IMR-90 (cell line): ENCODE results near the gene PALLD. TPM values are rescaled to one million over a fixed set of nuclear protein-coding genes. Genes with fewer than 3 reads are reported as not detected.

Source experiments
- ATAC-seq: fragments of 200-7000 bp; cut with Tn5 transposase; 2 replicates; pipeline ENCODE4 v1.9.1; 2020; ENCODE audit warnings: low read depth, mild to moderate bottlenecking, moderate library complexity
- BruUV-seq: library from RNA; stranded (reverse); fragments of 400-500 nt; replicated peaks from 2 replicates; lab custom pipeline; 2021; lab: Mats Ljungman, UMichigan
- CTCF ChIA-PET: fragments of 300-600 bp; formaldehyde crosslinking; extraction: SDS; loops from one replicate; lab custom pipeline; 2021; ENCODE audit warnings: antibody characterized with exemption; lab: Yijun Ruan, JAX
- POLR2A ChIA-PET: fragments of 300-600 bp; sonication (Branson Sonifier 250); formaldehyde crosslinking; loops from one replicate; lab custom pipeline; 2022; ENCODE audit warnings: antibody characterized with exemption; ENCODE audit not compliant: unreplicated experiment; lab: Charles Lee
- DNase-seq: peaks from one replicate; pipeline ENCODE4 v3.0.0; 2013
- H2AFZ ChIP-seq: replicated peaks from 2 replicates; pipeline ENCODE3; 2013; ENCODE audit warnings: low read length, mild to moderate bottlenecking; ENCODE audit not compliant: poor library complexity
- H2AK5ac ChIP-seq: 2 replicates; pipeline ENCODE4 v1.6.1; 2013; ENCODE audit warnings: low read depth, low read length, inconsistent platforms
- H2AK9ac ChIP-seq: replicated peaks from 2 replicates; pipeline ENCODE3; 2013; ENCODE audit warnings: mild to moderate bottlenecking, low read depth, low read length, moderate library complexity; ENCODE audit not compliant: poor library complexity
- H2BK120ac ChIP-seq: 2 replicates; pipeline ENCODE4 v1.6.1; 2013; ENCODE audit warnings: low read depth, low read length, inconsistent platforms
- H2BK15ac ChIP-seq: 3 replicates; pipeline ENCODE4 v1.6.1; 2013; ENCODE audit warnings: low read depth, low read length, inconsistent platforms
- H2BK20ac ChIP-seq: 2 replicates; pipeline ENCODE4 v1.6.1; 2013; ENCODE audit warnings: low read depth, mild to moderate bottlenecking, inconsistent platforms, low read length, moderate library complexity
- H2BK5ac ChIP-seq: 2 replicates; pipeline ENCODE4 v1.6.1; 2013; ENCODE audit warnings: mild to moderate bottlenecking, low read depth, low read length, inconsistent platforms; ENCODE audit not compliant: poor library complexity, severe bottlenecking
- H3K14ac ChIP-seq: replicated peaks from 2 replicates; pipeline ENCODE4 v1.6.1; 2013; ENCODE audit warnings: low read depth, low read length, inconsistent platforms
- H3K18ac ChIP-seq: 2 replicates; pipeline ENCODE4 v1.6.1; 2013; ENCODE audit warnings: low read depth, low read length, control low read depth
- H3K23ac ChIP-seq: 2 replicates; pipeline ENCODE4 v1.6.1; 2013; ENCODE audit warnings: low read depth, low read length, inconsistent platforms
- H3K27ac ChIP-seq: 2 replicates; pipeline ENCODE4 v1.5.1; 2013; ENCODE audit warnings: mild to moderate bottlenecking, control low read depth, low read length; ENCODE audit not compliant: insufficient read depth
- H3K27me3 ChIP-seq: 2 replicates; pipeline ENCODE4 v1.6.1; 2013; ENCODE audit warnings: low read length; ENCODE audit not compliant: control insufficient read depth, insufficient read depth
- H3K36me3 ChIP-seq: 2 replicates; pipeline ENCODE4 v1.6.1; 2013; ENCODE audit warnings: low read length, mixed read lengths; ENCODE audit not compliant: control insufficient read depth, insufficient read depth
- H3K4ac ChIP-seq: 2 replicates; pipeline ENCODE4 v1.6.1; 2013; ENCODE audit warnings: low read depth, low read length, inconsistent platforms
- H3K4me1 ChIP-seq: 2 replicates; pipeline ENCODE4 v1.6.1; 2013; ENCODE audit warnings: low read length, mixed read lengths; ENCODE audit not compliant: control insufficient read depth, insufficient read depth
- H3K4me2 ChIP-seq: 2 replicates; pipeline ENCODE4 v1.6.1; 2013; ENCODE audit warnings: low read depth, mild to moderate bottlenecking, control low read depth, low read length, moderate library complexity
- H3K4me3 ChIP-seq: 2 replicates; pipeline ENCODE4 v1.5.1; 2013; ENCODE audit warnings: low read depth, mild to moderate bottlenecking, control low read depth, low read length, moderate library complexity; ENCODE audit not compliant: insufficient read depth
- H3K56ac ChIP-seq: 2 replicates; pipeline ENCODE4 v1.6.1; 2013; ENCODE audit warnings: low read length, inconsistent platforms; ENCODE audit not compliant: insufficient read depth; ENCODE audit errors: extremely low read depth
- H3K79me1 ChIP-seq, 2 experiments: 2 replicates each; pipeline ENCODE4 v1.6.1; 2013; ENCODE audit warnings: low read length in 2 of 2, inconsistent platforms in 1 of 2, low read depth in 1 of 2
- H3K9ac ChIP-seq: 2 replicates; pipeline ENCODE4 v1.6.1; 2013; ENCODE audit warnings: low read depth, low read length, control low read depth
- H3K9me1 ChIP-seq: 2 replicates; pipeline ENCODE4 v1.6.1; 2013; ENCODE audit warnings: low read length, inconsistent platforms; ENCODE audit not compliant: insufficient read depth
- H3K9me3 ChIP-seq: 2 replicates; pipeline ENCODE4 v1.6.1; 2013; ENCODE audit warnings: low read length; ENCODE audit not compliant: control insufficient read depth, insufficient read depth
- H4K20me1 ChIP-seq: 2 replicates; pipeline ENCODE4 v1.6.1; 2013; ENCODE audit warnings: low read length, inconsistent platforms; ENCODE audit not compliant: insufficient read depth
- H4K5ac ChIP-seq: 2 replicates; pipeline ENCODE4 v1.6.1; 2013; ENCODE audit warnings: mild to moderate bottlenecking, low read depth, low read length, control low read depth
- H4K8ac ChIP-seq, 2 experiments: 2 replicates each; pipeline ENCODE4 v1.6.1; 2013; ENCODE audit warnings: low read depth in 2 of 2, low read length in 2 of 2, control low read depth in 1 of 2, inconsistent platforms in 1 of 2
- H4K91ac ChIP-seq: 2 replicates; pipeline ENCODE4 v1.6.1; 2013; ENCODE audit warnings: low read depth, low read length, inconsistent platforms; ENCODE audit not compliant: insufficient read depth
- CEBPB ChIP-seq: IDR thresholded peaks from 2 replicates; pipeline ENCODE4 v1.6.1; 2012; ENCODE audit warnings: low read depth, low read length, improper control_type of control experiment
- MAFK ChIP-seq: IDR thresholded peaks from 2 replicates; pipeline ENCODE4 v1.6.1; 2012; ENCODE audit warnings: low read depth, low read length, improper control_type of control experiment
- MXI1 ChIP-seq: IDR thresholded peaks from 2 replicates; pipeline ENCODE4 v1.6.1; 2012; ENCODE audit warnings: low read depth, mild to moderate bottlenecking, low read length, moderate library complexity, borderline replicate concordance
- RCOR1 ChIP-seq: IDR thresholded peaks from 2 replicates; pipeline ENCODE4 v1.6.1; 2012; ENCODE audit warnings: mild to moderate bottlenecking, low read length, improper control_type of control experiment; ENCODE audit not compliant: insufficient replicate concordance
- RFX5 ChIP-seq: IDR thresholded peaks from 2 replicates; pipeline ENCODE4 v1.8.0; 2012; ENCODE audit warnings: low read depth, mild to moderate bottlenecking, low read length, moderate library complexity
- SMC3 ChIP-seq: fragments of 150-350 bp; IDR thresholded peaks from 2 replicates; pipeline ENCODE4 v1.6.1; 2016; ENCODE audit warnings: low read depth, mild to moderate bottlenecking, antibody characterized with exemption, low read length, moderate library complexity
- WGBS, 2 experiments: methylation state at CpG; one replicate each; pipeline versions ENCODE4 v1.1.5 to v1.1.7; 2013; ENCODE audit warnings: missing lambda C conversion rate in 2 of 2; ENCODE audit not compliant: insufficient read length in 1 of 2; ENCODE audit errors: extremely low coverage in 2 of 2; 5-methylcytosine and 5-hydroxymethylcytosine counted together
- dilution Hi-C: fragments of 300-500 bp; cut with HindIII; formaldehyde crosslinking; loops from one replicate; pipeline ENCODE4 v1.14.3; 2018; ENCODE audit warnings: low sequenced_read_pairs; ENCODE audit not compliant: unreplicated experiment
- in situ Hi-C: fragments of 300-500 bp; cut with MboI; formaldehyde crosslinking; loops from 3 replicates; pipeline ENCODE4 v1.14.3; 2019; ENCODE audit warnings: low sequenced_read_pairs, inconsistent platforms, mixed read lengths
- intact Hi-C: fragments of 100-400 bp; cut with micrococcal nuclease; formaldehyde crosslinking; loops from 2 replicates; pipeline ENCODE4 v1.10.0; 2022
- polyA plus RNA-seq, 3 experiments: library from polyadenylated mRNA; depleted of rRNA; stranded (reverse); fragments of >200 nt; gene quantifications; 2 replicates each; pipeline ENCODE4 v1.2.3, GENCODE V29; 2012; ENCODE audit warnings: low replicate concordance in 1 of 3
- total RNA-seq: library from RNA; depleted of rRNA; stranded (reverse); fragments of >200 nt; gene quantifications from 2 replicates; pipeline ENCODE4 v1.2.3, GENCODE V29; 2012

PALLD gene
- total and polyA plus RNA-seq, 2 of the 4 experiments (the other 2 are of a cell fraction) = 91.0 to 91.9 TPM

GRCh38 chr4:168531305-168531704 lies 34.5 kb downstream of the PALLD start:
- dilution Hi-C loops = no loop called here
- Histone ChIP-seq H4K5ac (no peak overlapping the region), H4K8ac (no peak overlapping the region), H3K14ac (no peak overlapping the region), H3K27ac (no peak overlapping the region), H3K9ac (no peak overlapping the region), H2AFZ (no peak overlapping the region), H2AK9ac (no peak overlapping the region), H3K23ac (no peak overlapping the region), H2AK5ac (no peak overlapping the region), H2BK120ac (no peak overlapping the region), H2BK20ac (no peak overlapping the region), H3K27me3 (no peaks in the 10 kb centered on the region), H3K4ac (no peak overlapping the region), H2BK5ac (no peak overlapping the region), H3K56ac (no peak overlapping the region), H3K9me3 (no peaks in the 10 kb centered on the region), H4K20me1 (no peaks in the 10 kb centered on the region), H4K91ac (no peak overlapping the region), H3K9me1 (peaks cover 8% of the 10 kb centered on the region), H2BK15ac (no peak overlapping the region), H3K4me2 (no peak overlapping the region), H3K36me3 (no peaks in the 10 kb centered on the region), H3K18ac (no peak overlapping the region), H3K4me3 (no peak overlapping the region), H3K79me1 (no peaks in the 10 kb centered on the region), H3K4me1 (peaks cover 9% of the 10 kb centered on the region)
- no CpG with 5 or more reads among the region's 4 CpGs for WGBS, 2 experiments
- no TSS peak for BruUV-seq
- in situ Hi-C loops = no loop called here
- no peak for DNase-seq
- no peak for ATAC-seq
- CTCF ChIA-PET = interaction anchor here (0.6 kb wide), 1 partner anchor 706 kb away, joined by 3 read pairs; no protein-coding TSS in a partner anchor
- POLR2A ChIA-PET = no interaction called here
- intact Hi-C loops = no loop called here
- no peak for TF ChIP-seq SMC3
- TF ChIP-seq MAFK = no peak
- TF ChIP-seq MXI1 = no peak
- TF ChIP-seq RFX5 = no peak
- TF ChIP-seq CEBPB = no peak
- TF ChIP-seq RCOR1 = no peak
